ENCODE measurements around the gene SLC4A1. TPM values are rescaled to one million over a fixed set of nuclear protein-coding genes. Genes with fewer than 3 reads are reported as not detected.

The SLC4A1 gene
- total RNA-seq, 2 donors from 2014 or later: not detected

DNA sequence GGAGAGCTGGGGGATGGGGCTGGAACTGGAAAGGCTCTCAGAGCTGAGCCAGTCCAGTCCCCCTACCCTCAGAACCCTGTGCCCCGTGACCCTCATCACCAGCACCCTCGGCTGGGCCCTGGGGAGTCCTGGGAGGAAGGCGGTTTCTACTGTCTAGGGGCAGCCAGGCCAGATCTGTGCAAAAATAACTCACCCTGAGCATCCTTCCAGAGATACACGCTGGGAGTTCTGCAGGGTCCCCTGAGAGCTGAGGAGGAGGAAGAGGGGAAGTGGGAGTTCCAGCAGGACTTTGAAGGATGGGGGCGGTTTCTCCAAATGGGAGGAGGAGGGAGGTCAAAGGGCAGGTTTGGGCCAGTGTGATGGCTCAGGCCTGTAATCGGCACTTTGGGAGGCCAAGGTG is 5.0 kb upstream of the SLC4A1 start:
- Mint-ChIP-seq H3K27ac (no peak overlapping the region), H3K4me3 (no peak overlapping the region), H3K36me3 (ENCODE audit: low read depth) (no peaks in the 10 kb centered on the region), H3K4me1 (no peaks in the 10 kb centered on the region), H3K9me3 (no peaks in the 10 kb centered on the region), H3K27me3 (no peaks in the 10 kb centered on the region)
- no peak for ATAC-seq (replicated peaks)

DNA sequence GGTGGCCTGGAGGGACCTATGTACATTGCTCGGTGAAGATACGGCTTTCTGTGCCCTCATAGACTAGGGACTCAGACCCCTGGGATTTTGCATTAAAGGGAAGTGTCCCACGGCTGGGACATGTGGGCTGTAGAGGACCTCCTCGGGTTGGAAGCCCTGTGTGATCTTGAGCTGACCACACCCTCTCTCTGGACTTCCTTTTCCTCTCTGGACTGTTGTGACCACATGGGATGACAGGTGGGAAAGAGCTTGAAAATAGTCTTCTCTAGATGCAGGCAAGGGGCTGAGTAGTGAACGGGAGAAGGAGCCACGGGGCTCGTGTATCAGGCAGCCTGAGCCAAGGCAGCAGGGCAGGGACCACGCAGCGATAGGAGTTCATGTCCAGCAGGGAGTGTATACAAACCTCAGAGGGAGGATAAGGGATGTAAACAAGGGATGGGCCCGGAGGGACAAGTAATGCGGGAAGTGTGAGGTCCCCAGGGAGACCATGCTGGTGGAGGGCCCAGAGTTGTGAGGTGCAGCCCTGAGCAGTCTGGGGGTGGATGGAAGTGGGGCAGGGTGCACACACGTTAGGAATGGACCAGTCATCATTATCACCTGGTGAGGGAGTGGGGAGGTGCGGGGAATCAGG is 4.5 kb upstream of the SLC4A1 start:
- no peak for ATAC-seq (replicated peaks)
- Mint-ChIP-seq H3K27me3 (no peaks in the 10 kb centered on the region), H3K4me1 (no peaks in the 10 kb centered on the region), H3K4me3 (no peak overlapping the region), H3K27ac (no peak overlapping the region), H3K9me3 (no peaks in the 10 kb centered on the region), H3K36me3 (ENCODE audit: low read depth) (no peaks in the 10 kb centered on the region)

DNA sequence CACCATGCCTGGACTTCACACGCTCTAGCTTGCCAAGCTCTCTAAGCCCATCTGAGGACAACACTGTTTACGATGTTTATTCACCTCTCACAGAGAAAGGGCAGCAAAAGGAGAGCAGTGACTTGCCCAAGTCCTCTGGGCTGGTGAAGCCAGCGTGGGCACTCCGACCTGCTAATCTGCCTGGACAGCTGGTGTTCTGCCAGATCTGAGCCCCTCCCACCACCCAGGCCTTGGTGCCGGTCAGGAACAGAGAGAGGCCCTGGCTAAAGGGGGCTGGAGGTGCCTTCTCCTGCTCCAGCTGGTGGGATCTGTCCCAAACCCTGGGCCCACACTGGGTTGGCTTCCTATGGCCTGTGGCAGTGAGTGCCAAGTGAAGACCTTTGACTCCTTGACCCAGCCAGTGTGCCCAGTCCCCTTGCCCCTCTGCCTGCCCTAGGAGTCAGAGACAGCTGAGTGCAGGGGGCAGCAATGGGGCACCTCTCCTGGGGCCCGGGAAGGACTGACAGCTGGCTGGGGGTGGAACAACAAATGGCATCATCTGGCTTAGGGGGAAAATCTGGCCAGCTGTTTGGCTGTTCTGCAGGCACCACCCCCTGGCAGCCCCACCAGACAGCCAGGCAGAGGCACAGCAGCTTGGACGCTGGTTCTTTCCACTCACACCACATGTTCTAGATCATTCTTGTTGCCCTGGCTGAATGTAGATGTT is 1.8 kb upstream of the SLC4A1 start:
- Mint-ChIP-seq H3K4me3 (no peak overlapping the region), H3K27ac (no peak overlapping the region), H3K4me1 (no peaks in the 10 kb centered on the region), H3K36me3 (ENCODE audit: low read depth) (no peaks in the 10 kb centered on the region), H3K9me3 (no peaks in the 10 kb centered on the region), H3K27me3 (no peaks in the 10 kb centered on the region)
- ATAC-seq (replicated peaks): no peak

DNA sequence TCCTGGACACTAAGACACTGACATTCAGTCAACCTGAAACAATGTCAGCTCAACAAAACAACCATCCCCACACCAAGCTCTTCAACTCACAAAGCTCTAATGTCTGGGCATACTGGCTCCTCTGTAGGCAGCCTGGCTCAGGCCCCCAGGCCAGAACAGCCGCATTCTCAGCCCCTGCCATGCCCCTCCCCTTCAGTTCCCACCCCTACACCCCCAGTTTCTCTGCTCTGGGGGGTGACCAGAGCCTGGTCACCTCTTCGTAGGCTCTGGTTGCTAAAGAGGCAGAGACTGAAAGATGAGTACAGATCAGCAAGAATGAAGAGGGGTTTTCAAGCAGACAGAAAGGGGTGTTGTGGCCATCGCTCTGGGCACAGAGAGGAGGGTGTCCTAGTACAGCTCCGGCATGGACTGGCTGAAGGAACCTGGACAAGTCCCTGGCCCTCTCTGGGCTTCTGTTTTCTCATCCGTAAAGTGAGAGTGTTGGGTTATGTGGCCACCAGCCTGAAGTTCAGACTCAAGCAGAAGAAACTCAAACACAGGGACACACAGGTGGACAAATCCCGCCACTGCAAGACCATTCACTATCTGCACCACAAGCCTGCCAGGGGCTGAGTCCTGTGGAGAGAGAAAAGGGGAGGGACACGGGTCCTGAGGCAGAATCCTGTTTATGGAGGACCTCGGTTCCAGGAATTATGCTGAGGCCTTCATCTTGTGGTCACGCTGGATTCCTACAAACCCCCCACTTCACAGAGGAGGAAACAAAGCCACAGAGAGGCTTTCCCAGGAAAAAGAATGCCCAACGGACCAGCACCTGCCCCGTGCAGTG is 987 bp upstream of the SLC4A1 start:
- Mint-ChIP-seq H3K36me3 (ENCODE audit: low read depth) (no peaks in the 10 kb centered on the region), H3K27me3 (no peaks in the 10 kb centered on the region), H3K9me3 (no peaks in the 10 kb centered on the region), H3K27ac (peak overlapping the region; percentile 9), H3K4me1 (no peaks in the 10 kb centered on the region), H3K4me3 (no peak overlapping the region)
- ATAC-seq (replicated peaks): no peak

DNA sequence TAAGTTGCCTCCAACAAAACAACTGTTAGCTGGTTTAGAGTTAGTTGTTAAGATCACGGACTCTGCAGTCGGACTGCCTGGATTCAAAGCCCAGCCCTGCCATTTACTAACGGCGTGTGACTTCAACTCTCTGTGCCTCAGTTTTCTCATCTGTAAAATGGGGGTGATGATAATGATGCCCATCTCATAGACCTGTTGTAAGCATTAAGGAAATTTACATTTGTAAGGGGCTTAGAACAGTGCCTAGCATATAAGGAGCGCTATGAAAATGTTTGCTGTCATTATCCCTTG is 825 bp downstream of the SLC4A1 start:
- ATAC-seq (replicated peaks): no peak
- no peak overlapping the region for H3K4me3 Mint-ChIP-seq
- no peaks in the 10 kb centered on the region for H3K4me1 Mint-ChIP-seq
- H3K36me3 Mint-ChIP-seq (ENCODE audit: low read depth): no peaks in the 10 kb centered on the region
- H3K9me3 Mint-ChIP-seq: no peaks in the 10 kb centered on the region
- no peaks in the 10 kb centered on the region for H3K27me3 Mint-ChIP-seq
- no peak overlapping the region for H3K27ac Mint-ChIP-seq

DNA sequence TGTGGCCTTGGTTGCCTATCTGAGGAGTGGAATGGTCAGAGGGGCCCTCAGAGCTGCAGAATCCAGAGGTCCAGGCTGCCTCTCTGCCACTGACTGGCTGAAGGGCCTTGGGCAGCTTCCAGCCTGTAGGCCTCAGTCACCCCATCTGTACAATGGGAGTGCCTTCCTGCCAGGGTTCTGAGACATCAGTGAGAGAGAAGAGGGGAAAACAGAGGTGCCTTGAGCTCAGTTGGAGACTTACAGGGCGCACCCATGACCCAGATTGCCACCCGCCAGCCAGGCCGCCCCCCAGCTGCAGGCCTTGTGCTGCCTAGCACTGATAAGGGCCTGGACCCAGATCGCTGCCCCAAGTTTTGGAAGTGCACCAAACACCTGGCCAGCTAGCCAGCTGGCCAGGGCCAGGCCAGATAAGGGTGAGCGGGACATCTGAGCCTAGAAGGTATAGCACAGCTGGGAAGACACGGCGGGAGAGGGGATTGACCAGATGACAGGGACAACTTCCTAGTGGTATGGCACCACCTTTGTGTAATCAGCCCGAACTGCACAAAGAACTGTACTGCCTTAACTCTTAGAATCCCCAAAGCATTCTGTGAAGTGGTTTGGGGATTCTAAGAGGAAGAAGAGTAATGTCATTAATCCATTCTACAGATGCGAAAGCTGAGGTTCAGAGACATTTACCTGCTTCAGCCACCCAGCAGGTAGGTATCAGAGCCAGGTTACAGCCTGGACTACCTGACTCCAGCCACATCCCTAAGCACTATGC is 1.4 kb downstream of the SLC4A1 start:
- Mint-ChIP-seq H3K9me3 (no peaks in the 10 kb centered on the region), H3K36me3 (ENCODE audit: low read depth) (no peaks in the 10 kb centered on the region)

DNA sequence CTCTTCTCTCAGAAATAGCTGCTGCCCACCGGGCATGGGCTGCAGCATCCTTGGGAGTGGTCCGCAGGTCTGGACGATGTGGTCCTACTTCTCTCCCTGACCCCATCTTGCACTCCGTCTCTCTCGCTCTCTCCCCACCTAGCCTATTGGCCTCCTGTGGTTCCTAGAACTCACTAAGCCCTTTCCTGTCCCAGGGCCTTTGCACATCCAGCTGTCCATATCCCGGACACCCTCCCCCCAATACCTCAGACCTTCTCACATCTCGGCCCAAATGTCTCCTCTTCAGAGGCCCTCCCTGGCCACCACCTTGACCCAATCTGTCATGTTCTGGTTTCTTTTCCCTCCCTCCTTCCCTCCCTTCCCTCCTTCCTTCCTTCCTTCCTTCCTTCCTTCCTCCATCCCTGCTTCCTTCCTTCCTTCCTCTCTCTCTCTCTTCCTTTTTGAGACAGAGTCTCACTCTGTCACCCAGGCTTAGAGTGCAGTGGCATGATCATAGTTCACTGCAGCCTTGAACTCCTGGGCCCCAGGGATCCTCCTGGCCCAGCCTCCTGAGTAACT is 4.5 kb downstream of the SLC4A1 start:
- Mint-ChIP-seq H3K36me3 (ENCODE audit: low read depth) (no peaks in the 10 kb centered on the region), H3K27ac (no peak overlapping the region), H3K4me3 (no peak overlapping the region), H3K27me3 (no peaks in the 10 kb centered on the region), H3K4me1 (no peaks in the 10 kb centered on the region), H3K9me3 (no peaks in the 10 kb centered on the region)
- no peak for ATAC-seq (replicated peaks)

More for the DNA sequence above, 1.4 kb downstream of the SLC4A1 start:
- H3K4me1 Mint-ChIP-seq: no peaks in the 10 kb centered on the region
- no peak overlapping the region for H3K27ac Mint-ChIP-seq
- ATAC-seq (replicated peaks): no peak
- H3K27me3 Mint-ChIP-seq: no peaks in the 10 kb centered on the region
- H3K4me3 Mint-ChIP-seq: no peak overlapping the region

DNA sequence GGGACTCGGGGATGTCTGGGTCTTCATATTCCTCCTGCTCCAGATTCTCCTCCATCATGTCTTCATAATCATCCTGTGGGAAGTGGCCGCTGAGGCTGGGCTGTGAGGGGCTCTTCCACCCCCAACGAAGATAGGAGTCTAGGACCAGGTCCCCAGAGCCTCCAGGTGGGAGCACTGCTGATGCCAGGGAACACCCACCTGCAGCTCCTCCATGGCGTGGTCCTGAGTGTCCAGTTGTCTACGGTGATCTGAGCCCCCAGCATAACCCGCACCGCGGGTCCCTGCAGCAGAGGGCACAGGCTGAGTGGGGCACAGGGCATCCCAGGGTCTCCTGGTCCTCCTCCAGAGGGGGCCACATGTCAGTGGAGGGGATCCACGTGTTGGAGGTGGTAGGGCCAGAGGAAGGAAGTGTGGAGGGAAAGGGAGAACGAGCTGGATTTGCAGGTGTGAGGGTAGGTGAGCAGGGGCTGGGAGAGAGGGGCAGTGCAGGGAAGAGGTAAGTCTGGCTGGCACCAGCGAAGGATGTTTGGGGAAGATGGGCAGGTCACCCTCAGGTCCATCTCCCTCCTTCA is 5.2 kb downstream of the SLC4A1 start:
- H3K27me3 Mint-ChIP-seq: no peaks in the 10 kb centered on the region
- no peaks in the 10 kb centered on the region for H3K36me3 Mint-ChIP-seq (ENCODE audit: low read depth)
- H3K4me1 Mint-ChIP-seq: no peaks in the 10 kb centered on the region
- no peak overlapping the region for H3K4me3 Mint-ChIP-seq
- no peak for ATAC-seq (replicated peaks)
- H3K9me3 Mint-ChIP-seq: no peaks in the 10 kb centered on the region
- no peak overlapping the region for H3K27ac Mint-ChIP-seq

DNA sequence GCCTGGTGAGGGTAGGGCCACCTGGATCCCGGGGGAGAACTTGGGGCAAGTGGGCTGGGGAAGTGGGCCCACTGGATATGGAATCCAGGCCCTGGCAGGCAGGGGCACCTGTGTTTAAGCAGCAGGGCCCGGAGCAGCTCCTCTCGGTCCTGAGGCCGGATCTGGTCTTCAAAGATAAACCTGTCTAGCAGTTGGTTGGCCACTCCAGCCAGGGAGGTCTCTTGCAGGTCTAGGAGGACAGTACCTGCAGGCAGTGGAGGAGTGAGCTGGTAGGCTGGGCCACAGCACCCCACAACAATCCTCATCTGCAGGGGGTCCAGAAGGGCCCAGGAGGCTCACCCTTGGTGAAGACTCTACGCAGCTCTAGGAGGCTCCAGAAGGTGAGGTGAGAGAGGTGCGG is 7.6 kb downstream of the SLC4A1 start:
- H3K27me3 Mint-ChIP-seq: no peaks in the 10 kb centered on the region
- no peaks in the 10 kb centered on the region for H3K36me3 Mint-ChIP-seq (ENCODE audit: low read depth)
- H3K9me3 Mint-ChIP-seq: no peaks in the 10 kb centered on the region
- no peak overlapping the region for H3K4me3 Mint-ChIP-seq
- ATAC-seq (replicated peaks): no peak
- H3K27ac Mint-ChIP-seq: no peak overlapping the region
- no peaks in the 10 kb centered on the region for H3K4me1 Mint-ChIP-seq

DNA sequence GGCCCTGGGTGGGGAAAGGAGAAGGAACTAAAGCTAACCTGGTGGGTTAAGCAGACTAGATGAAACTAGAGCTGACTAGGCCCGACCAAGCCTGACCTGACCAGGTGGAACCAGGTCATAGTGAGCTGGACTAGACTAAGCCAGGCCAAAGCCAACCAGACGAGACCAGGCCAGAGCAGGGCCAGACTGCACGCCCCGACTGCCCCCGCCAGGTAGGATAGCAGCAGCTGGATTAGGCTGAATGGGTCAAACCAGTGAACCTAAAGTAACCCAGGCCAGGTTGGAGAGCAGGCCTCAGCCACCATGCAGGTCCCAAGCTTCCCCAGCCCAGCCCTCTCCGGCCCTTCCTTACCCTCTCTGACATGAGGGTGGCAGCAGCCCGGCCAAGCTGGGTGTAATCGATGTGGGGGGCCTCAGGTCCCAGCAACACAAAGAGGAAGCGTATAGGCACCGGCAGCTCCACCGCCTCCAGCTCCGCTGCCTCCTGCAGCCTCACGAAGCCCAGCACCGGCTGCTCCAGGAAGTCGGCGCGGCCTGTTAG is 9.1 kb downstream of the SLC4A1 start:
- no peak for ATAC-seq (replicated peaks)
- Mint-ChIP-seq H3K27me3 (no peaks in the 10 kb centered on the region), H3K4me3 (no peak overlapping the region), H3K9me3 (no peaks in the 10 kb centered on the region), H3K4me1 (no peaks in the 10 kb centered on the region), H3K27ac (no peak overlapping the region), H3K36me3 (ENCODE audit: low read depth) (no peaks in the 10 kb centered on the region)

DNA sequence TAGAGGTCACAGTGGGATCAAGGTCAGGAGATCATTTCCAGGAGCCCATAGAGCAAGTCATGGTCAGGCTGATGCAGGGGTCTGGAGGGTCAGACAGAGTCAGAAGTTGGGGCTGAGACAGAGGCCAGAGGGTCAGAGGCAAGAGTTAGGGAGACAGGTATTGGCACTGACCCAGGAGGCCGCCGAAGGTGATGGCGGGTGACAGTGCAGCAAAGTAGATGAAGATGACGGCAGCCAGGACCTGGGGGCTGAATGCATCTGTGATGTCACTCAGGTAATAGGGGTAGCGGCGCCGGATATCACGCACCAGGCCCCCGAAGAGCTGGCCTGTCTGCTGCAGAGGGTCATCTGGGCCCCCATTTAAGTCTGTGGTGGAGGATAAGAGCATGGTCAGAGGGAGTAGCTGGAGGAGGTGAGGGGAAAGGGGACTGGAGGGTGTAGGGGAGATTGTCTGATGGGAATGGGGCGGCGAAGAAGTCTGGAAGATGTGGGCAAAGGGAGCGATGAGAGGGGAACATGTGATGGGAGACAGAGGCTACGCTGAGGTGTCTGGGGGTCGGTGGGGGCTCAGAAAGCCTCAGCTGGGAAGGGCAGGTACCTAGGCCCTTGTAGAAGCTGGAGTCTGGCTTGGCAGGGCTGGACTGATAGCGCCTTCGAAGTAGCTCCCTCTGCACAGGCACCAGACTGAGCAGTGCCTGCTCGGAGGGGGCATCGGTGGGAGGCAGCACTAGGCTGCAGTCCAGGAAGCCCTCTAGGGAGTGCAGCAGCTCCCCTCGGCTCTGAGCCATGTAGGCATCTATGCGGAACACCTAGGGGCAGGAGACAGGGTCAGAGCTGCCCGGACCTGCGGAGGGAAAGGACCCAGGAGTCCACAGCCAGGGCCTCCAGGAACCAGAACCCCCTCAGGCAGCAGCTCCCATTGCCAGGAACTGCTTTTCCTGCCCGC is 9.8 kb downstream of the SLC4A1 start:
- Mint-ChIP-seq H3K9me3 (no peaks in the 10 kb centered on the region), H3K36me3 (ENCODE audit: low read depth) (no peaks in the 10 kb centered on the region), H3K27ac (no peak overlapping the region), H3K4me1 (no peaks in the 10 kb centered on the region), H3K4me3 (no peak overlapping the region), H3K27me3 (no peaks in the 10 kb centered on the region)
- ATAC-seq (replicated peaks): no peak

DNA sequence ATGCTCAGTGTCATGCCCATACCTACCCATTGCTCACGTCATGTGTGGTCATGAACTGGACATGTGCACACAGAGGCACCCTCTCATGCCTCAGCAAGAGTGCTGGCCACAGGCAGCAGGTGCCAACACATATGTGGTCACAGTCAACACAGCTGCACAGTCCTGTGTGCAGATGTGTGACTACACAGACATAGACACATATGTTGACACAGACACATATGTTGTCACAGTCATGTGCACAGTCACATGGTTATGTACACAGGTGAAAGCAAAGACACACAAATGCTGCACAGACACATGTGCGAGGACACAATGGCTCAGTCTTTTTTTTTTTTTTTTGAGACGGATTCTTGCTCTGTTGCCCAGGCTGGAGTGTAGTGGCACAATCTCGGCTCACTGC is 11.3 kb downstream of the SLC4A1 start:
- Mint-ChIP-seq H3K27ac (no peak overlapping the region), H3K27me3 (no peaks in the 10 kb centered on the region), H3K36me3 (ENCODE audit: low read depth) (no peaks in the 10 kb centered on the region), H3K4me3 (no peak overlapping the region), H3K9me3 (no peaks in the 10 kb centered on the region), H3K4me1 (no peaks in the 10 kb centered on the region)
- ATAC-seq (replicated peaks): no peak

DNA sequence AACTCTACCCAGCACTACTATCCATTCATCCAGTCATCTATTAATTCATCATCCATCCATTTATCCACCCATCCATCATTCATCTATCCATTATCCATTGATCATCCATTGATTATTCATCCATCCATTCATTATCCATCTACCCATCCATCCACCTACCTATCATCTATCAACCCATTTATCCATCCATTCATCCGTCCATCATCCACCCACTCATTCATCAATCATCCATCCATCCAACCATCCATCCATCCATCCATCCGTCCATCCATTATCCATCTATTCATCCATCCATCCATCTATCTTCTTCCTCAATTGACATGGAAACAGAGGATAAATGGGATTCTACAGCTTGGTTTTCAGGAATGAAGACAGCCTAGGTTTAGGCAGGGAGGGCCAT is 12.0 kb downstream of the SLC4A1 start:
- H3K27ac Mint-ChIP-seq: no peak overlapping the region
- H3K36me3 Mint-ChIP-seq (ENCODE audit: low read depth): no peaks in the 10 kb centered on the region
- H3K27me3 Mint-ChIP-seq: no peaks in the 10 kb centered on the region
- H3K4me3 Mint-ChIP-seq: no peak overlapping the region
- ATAC-seq (replicated peaks): no peak
- H3K4me1 Mint-ChIP-seq: no peaks in the 10 kb centered on the region
- no peaks in the 10 kb centered on the region for H3K9me3 Mint-ChIP-seq

All from activated T-helper 17 cell treated with anti-CD3 and anti-CD28 coated beads, Interleukin-2, amount 50 U/mL, for 72 hours (primary cell).